ENCODE results near the gene PRKCH. TPM values are rescaled to one million over a fixed set of nuclear protein-coding genes. Genes with fewer than 3 reads are reported as not detected.

The PRKCH gene
- total RNA-seq, 1 experiment from 2014 or later: 2.7 TPM

DNA sequence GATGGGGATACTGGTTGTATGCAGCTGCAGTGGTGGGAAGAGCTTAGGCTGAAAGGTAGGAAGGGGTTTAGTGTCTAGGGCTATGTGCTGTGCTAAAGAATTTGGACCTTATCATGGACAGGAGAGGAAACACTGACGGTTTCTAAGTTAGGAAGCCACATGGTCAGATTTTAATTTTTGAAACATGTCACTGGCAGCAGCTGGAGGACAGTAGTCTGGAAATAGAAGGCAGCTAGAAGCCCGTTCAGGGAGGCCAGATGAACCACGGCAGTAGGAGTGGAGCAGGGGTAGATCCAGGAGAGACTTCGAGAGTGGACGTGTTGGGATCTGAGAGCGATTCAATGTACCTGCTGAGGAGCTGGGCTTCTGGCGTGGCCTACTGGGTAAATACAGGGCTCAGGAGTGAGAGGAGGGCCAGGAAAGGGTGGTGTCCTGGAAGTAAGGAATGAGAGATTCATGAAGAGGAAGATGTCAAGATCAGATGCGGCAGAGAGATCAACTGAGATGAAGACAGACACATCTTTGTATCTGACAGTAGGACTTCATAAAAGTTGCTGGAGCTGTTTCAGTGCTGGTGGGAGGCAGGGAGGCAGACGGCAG lies 64.9 kb downstream of the PRKCH start:
- intact Hi-C loops (cut with micrococcal nuclease; ENCODE audit: unreplicated experiment): no loop called here
- TF ChIP-seq SIN3A (IDR thresholded peaks at IDR 0.05; ENCODE audit: borderline replicate concordance, insufficient read depth, low read depth, low read length) (no peak), POLR2AphosphoS5 (IDR thresholded peaks at IDR 0.05; ENCODE audit: low read depth, low read length) (no peak), TCF7L2 (IDR thresholded peaks at IDR 0.05; ENCODE audit: low read depth, low read length) (no peak)
- TF ChIP-seq, protein P1, sequence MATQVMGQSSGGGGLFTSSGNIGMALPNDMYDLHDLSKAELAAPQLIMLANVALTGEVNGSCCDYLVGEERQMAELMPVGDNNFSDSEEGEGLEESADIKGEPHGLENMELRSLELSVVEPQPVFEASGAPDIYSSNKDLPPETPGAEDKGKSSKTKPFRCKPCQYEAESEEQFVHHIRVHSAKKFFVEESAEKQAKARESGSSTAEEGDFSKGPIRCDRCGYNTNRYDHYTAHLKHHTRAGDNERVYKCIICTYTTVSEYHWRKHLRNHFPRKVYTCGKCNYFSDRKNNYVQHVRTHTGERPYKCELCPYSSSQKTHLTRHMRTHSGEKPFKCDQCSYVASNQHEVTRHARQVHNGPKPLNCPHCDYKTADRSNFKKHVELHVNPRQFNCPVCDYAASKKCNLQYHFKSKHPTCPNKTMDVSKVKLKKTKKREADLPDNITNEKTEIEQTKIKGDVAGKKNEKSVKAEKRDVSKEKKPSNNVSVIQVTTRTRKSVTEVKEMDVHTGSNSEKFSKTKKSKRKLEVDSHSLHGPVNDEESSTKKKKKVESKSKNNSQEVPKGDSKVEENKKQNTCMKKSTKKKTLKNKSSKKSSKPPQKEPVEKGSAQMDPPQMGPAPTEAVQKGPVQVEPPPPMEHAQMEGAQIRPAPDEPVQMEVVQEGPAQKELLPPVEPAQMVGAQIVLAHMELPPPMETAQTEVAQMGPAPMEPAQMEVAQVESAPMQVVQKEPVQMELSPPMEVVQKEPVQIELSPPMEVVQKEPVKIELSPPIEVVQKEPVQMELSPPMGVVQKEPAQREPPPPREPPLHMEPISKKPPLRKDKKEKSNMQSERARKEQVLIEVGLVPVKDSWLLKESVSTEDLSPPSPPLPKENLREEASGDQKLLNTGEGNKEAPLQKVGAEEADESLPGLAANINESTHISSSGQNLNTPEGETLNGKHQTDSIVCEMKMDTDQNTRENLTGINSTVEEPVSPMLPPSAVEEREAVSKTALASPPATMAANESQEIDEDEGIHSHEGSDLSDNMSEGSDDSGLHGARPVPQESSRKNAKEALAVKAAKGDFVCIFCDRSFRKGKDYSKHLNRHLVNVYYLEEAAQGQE (IDR thresholded peaks at IDR 0.05; ENCODE audit: insufficient read depth in 1 of 2, low read depth in 2 of 2, low read length in 1 of 2): no peak
- TF ChIP-seq, protein P2, sequence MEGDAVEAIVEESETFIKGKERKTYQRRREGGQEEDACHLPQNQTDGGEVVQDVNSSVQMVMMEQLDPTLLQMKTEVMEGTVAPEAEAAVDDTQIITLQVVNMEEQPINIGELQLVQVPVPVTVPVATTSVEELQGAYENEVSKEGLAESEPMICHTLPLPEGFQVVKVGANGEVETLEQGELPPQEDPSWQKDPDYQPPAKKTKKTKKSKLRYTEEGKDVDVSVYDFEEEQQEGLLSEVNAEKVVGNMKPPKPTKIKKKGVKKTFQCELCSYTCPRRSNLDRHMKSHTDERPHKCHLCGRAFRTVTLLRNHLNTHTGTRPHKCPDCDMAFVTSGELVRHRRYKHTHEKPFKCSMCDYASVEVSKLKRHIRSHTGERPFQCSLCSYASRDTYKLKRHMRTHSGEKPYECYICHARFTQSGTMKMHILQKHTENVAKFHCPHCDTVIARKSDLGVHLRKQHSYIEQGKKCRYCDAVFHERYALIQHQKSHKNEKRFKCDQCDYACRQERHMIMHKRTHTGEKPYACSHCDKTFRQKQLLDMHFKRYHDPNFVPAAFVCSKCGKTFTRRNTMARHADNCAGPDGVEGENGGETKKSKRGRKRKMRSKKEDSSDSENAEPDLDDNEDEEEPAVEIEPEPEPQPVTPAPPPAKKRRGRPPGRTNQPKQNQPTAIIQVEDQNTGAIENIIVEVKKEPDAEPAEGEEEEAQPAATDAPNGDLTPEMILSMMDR (IDR thresholded peaks at IDR 0.05): no peak
- Histone ChIP-seq H3K9me3 (ENCODE audit: control insufficient read depth, insufficient read depth, low read depth, low read length) (no peaks in the 10 kb centered on the region), H3K27me3 (ENCODE audit: control insufficient read depth, insufficient read depth, low read length) (no peaks in the 10 kb centered on the region), H3K27ac (ENCODE audit: low read length) (no peak overlapping the region), H3K4me1 (ENCODE audit: control insufficient read depth, insufficient read depth, low read length) (no peaks in the 10 kb centered on the region), H3K36me3 (ENCODE audit: control insufficient read depth, insufficient read depth, low read length) (no peaks in the 10 kb centered on the region), H3K4me3 (ENCODE audit: low read depth in 2 of 2, low read length in 2 of 2) (no peak overlapping the region)
- ChIA-PET POLR2A (interaction anchor here (0.7 kb wide), 1 partner anchor 10 kb away, joined by 4 read pairs; no protein-coding TSS in a partner anchor), CTCF (no interaction called here)
- DNase-seq (ENCODE audit: low read depth, low spot score): no peak
- no TSS peak for BruUV-seq (replicated peaks)
- in situ Hi-C loops (cut with HindIII; ENCODE audit: low pct_unique_long_range_greater_than_20kb, low sequenced_read_pairs): no loop called here
- no peak for ATAC-seq

DNA sequence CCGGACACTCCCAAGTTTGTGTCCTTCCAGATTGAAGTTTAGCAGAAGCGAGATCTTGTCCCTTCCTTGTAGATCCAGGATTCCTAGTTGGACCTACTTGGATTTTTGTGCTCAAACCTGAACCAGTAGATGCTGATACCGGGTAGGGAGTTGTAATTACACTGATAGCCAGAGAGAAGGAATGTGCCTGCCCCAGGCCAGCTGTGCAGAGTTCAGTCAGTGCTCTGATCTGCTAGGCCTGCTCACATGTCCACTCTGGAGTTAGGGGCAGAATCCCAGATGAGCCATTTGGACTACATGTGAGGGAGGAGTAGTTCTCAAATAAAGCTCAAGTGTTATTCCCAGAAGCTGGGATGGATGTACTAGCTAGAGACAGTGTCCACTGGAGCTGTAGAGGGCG lies 65.7 kb downstream of the PRKCH start:
- H3K4me1 ChIP-seq (ENCODE audit: control insufficient read depth, insufficient read depth, low read length): no peaks in the 10 kb centered on the region
- H3K27ac ChIP-seq (ENCODE audit: low read length): no peak overlapping the region
- POLR2A ChIA-PET: no interaction called here
- no peak for ATAC-seq
- intact Hi-C loops (cut with micrococcal nuclease; ENCODE audit: unreplicated experiment) (no loop called here), in situ Hi-C loops (cut with HindIII; ENCODE audit: low pct_unique_long_range_greater_than_20kb, low sequenced_read_pairs) (no loop called here)
- H3K4me3 ChIP-seq (ENCODE audit: low read depth in 2 of 2, low read length in 2 of 2): no peak overlapping the region
- CTCF ChIA-PET: no interaction called here
- no peaks in the 10 kb centered on the region for H3K36me3 ChIP-seq (ENCODE audit: control insufficient read depth, insufficient read depth, low read length)
- no peak for TF ChIP-seq SIN3A (IDR thresholded peaks at IDR 0.05; ENCODE audit: borderline replicate concordance, insufficient read depth, low read depth, low read length)
- no peak for TF ChIP-seq POLR2AphosphoS5 (IDR thresholded peaks at IDR 0.05; ENCODE audit: low read depth, low read length)
- TF ChIP-seq, protein P1 (IDR thresholded peaks at IDR 0.05; ENCODE audit: insufficient read depth in 1 of 2, low read depth in 2 of 2, low read length in 1 of 2): no peak
- TF ChIP-seq, protein P2 (IDR thresholded peaks at IDR 0.05): no peak
- no peak for TF ChIP-seq TCF7L2 (IDR thresholded peaks at IDR 0.05; ENCODE audit: low read depth, low read length)
- BruUV-seq (replicated peaks): no TSS peak
- H3K9me3 ChIP-seq (ENCODE audit: control insufficient read depth, insufficient read depth, low read depth, low read length): no peaks in the 10 kb centered on the region
- no peaks in the 10 kb centered on the region for H3K27me3 ChIP-seq (ENCODE audit: control insufficient read depth, insufficient read depth, low read length)
- DNase-seq (ENCODE audit: low read depth, low spot score): no peak

All from Panc1 (cell line).